HEK293 (cell line): ENCODE data around the gene SUSD6.

Source experiments
- CTCF ChIA-PET: fragments of 350-600 bp; formaldehyde crosslinking; extraction: SDS; loops from one replicate; lab custom pipeline; 2021; ENCODE audit warnings: antibody characterized with exemption; lab: Yijun Ruan, JAX
- POLR2A ChIA-PET: fragments of 300-600 bp; formaldehyde crosslinking; extraction: SDS; loops from one replicate; lab custom pipeline; 2020; ENCODE audit warnings: antibody characterized with exemption, inconsistent platforms; lab: Yijun Ruan, JAX
- H3K27ac ChIP-seq: fragments of 200-500 bp; sonication (Bioruptor generic); 2 replicates; pipeline ENCODE4 v1.5.1; 2014; ENCODE audit warnings: low read depth, low read length, control low read depth, inconsistent platforms; ENCODE audit errors: extremely low read depth
- H3K36me3 ChIP-seq, 2 experiments: fragments of 200-500 bp in 1 of 2; sonication (Bioruptor generic) in 1 of 2; 1 replicate in 1 of 2; 2 replicates in 1 of 2; pipeline ENCODE4 v1.5.1; 2014 to 2017; ENCODE audit warnings: inconsistent platforms in 2 of 2, low read length in 2 of 2; ENCODE audit not compliant: control insufficient read depth in 2 of 2, insufficient read depth in 1 of 2
- H3K4me1 ChIP-seq: fragments of 200-500 bp; sonication (Bioruptor generic); 2 replicates; pipeline ENCODE4 v1.5.1; 2014; ENCODE audit warnings: mild to moderate bottlenecking, low read length, inconsistent platforms; ENCODE audit not compliant: control insufficient read depth, insufficient read depth
- H3K4me3 ChIP-seq: 2 replicates; pipeline ENCODE4 v1.5.1; 2011; ENCODE audit warnings: low read depth, mild to moderate bottlenecking, control low read depth, low read length, moderate library complexity
- H3K9me3 ChIP-seq: fragments of 200-500 bp; sonication (Bioruptor generic); 2 replicates; pipeline ENCODE4 v1.5.1; 2014; ENCODE audit warnings: low read depth, low read length, inconsistent platforms; ENCODE audit not compliant: control insufficient read depth, insufficient read depth
- EGR2 ChIP-seq: fragments of 450-650 bp; formaldehyde crosslinking; IDR thresholded peaks from 2 replicates; pipeline ENCODE4 v1.5.1; 2016; ENCODE audit warnings: low read depth, missing biosample characterization, missing genetic modification characterization
- HOXA7 ChIP-seq: sonication (generic); formaldehyde crosslinking; IDR thresholded peaks from 2 replicates; pipeline ENCODE4 v1.8.1; 2022; ENCODE audit warnings: missing genetic modification reagents, borderline replicate concordance
- HOXD13 ChIP-seq: sonication (generic); formaldehyde crosslinking; IDR thresholded peaks from 2 replicates; pipeline ENCODE4 v1.8.0; 2022; ENCODE audit warnings: missing genetic modification reagents, borderline replicate concordance
- MZF1 ChIP-seq: fragments of 450-650 bp; formaldehyde crosslinking; IDR thresholded peaks from 2 replicates; pipeline ENCODE4 v1.5.1; 2017; ENCODE audit warnings: missing biosample characterization, missing genetic modification characterization, borderline replicate concordance
- PRDM1 ChIP-seq: fragments of 450-650 bp; formaldehyde crosslinking; IDR thresholded peaks from 2 replicates; pipeline ENCODE4; 2016; ENCODE audit warnings: missing biosample characterization, missing genetic modification characterization
- PRDM6 ChIP-seq: fragments of 450-650 bp; formaldehyde crosslinking; IDR thresholded peaks from 2 replicates; pipeline ENCODE4 v1.5.1; 2017; ENCODE audit warnings: missing biosample characterization, missing genetic modification characterization
- ZBTB7A ChIP-seq: fragments of 450-650 bp; formaldehyde crosslinking; IDR thresholded peaks from 2 replicates; pipeline ENCODE4 v1.5.1; 2016; ENCODE audit warnings: low read depth, missing biosample characterization, missing genetic modification characterization
- ZFHX2 ChIP-seq: fragments of 450-650 bp; formaldehyde crosslinking; conservative IDR thresholded peaks from 2 replicates; pipeline ENCODE4 v1.5.1; 2016; ENCODE audit warnings: missing biosample characterization, missing genetic modification characterization
- ZNF112 ChIP-seq: fragments of 450-650 bp; formaldehyde crosslinking; IDR thresholded peaks from 2 replicates; pipeline ENCODE4 v1.5.0; 2017; ENCODE audit warnings: missing biosample characterization, missing genetic modification characterization
- ZNF366 ChIP-seq: fragments of 450-650 bp; formaldehyde crosslinking; conservative IDR thresholded peaks from 2 replicates; pipeline ENCODE4 v1.5.1; 2016; ENCODE audit warnings: missing biosample characterization, missing genetic modification characterization
- ZNF571 ChIP-seq: fragments of 450-650 bp; formaldehyde crosslinking; IDR thresholded peaks from 2 replicates; pipeline ENCODE4 v1.5.0; 2017; ENCODE audit warnings: missing biosample characterization, missing genetic modification characterization
- ZNF623 ChIP-seq: fragments of 450-650 bp; formaldehyde crosslinking; IDR thresholded peaks from 2 replicates; pipeline ENCODE4 v1.5.1; 2016; ENCODE audit warnings: missing biosample characterization, missing genetic modification characterization
- ZNF624 ChIP-seq: fragments of 450-650 bp; formaldehyde crosslinking; IDR thresholded peaks from 2 replicates; pipeline ENCODE4 v1.5.1; 2017; ENCODE audit warnings: missing biosample characterization, missing genetic modification characterization
- ZNF626 ChIP-seq: fragments of 450-650 bp; sonication (Bioruptor Pico); formaldehyde crosslinking; IDR thresholded peaks from 2 replicates; pipeline ENCODE4 v1.5.1; 2018; ENCODE audit warnings: missing biosample characterization, missing genetic modification characterization, inconsistent platforms
- ZNF677 ChIP-seq: fragments of 450-650 bp; IDR thresholded peaks from 2 replicates; pipeline ENCODE4 v1.5.0; 2018; ENCODE audit warnings: missing biosample characterization, mild to moderate bottlenecking, missing genetic modification characterization, moderate library complexity
- ZNF791 ChIP-seq: fragments of 450-650 bp; formaldehyde crosslinking; IDR thresholded peaks from 2 replicates; pipeline ENCODE4 v1.5.1; 2016; ENCODE audit warnings: missing biosample characterization, missing genetic modification characterization

The SUSD6 gene

GRCh38 chr14:69660344-69661193 is 49.2 kb downstream of the SUSD6 start (continued):
- no peak for TF ChIP-seq HOXA7 (CRISPR knock-in tag)
- no peak for TF ChIP-seq ZBTB7A (tag by site-specific recombination)
- TF ChIP-seq ZNF677 (tag by site-specific recombination) = no peak
- no peak for TF ChIP-seq ZNF623
- no peak for TF ChIP-seq ZNF624 (tag by site-specific recombination)
- no peak for TF ChIP-seq ZNF626
- TF ChIP-seq HOXD13 (CRISPR knock-in tag) = no peak
- TF ChIP-seq ZNF571 (tag by site-specific recombination) = no peak

- Histone ChIP-seq H3K36me3 (peaks cover 0 to 8% of the 10 kb centered on the region in 2 experiments; a peak in 2 of 3 replicates), H3K4me1 (peaks cover 19% of the 10 kb centered on the region), H3K9me3 (no peaks in the 10 kb centered on the region), H3K27ac (no peak overlapping the region), H3K4me3 (no peak overlapping the region)
- CTCF ChIA-PET = no interaction called here
- peak; percentile 69 for TF ChIP-seq ZFHX2 (tag by site-specific recombination)
- no peak for TF ChIP-seq ZNF112 (tag by site-specific recombination)
- peak; percentile 51; the same call in 1 of the 2 replicates for TF ChIP-seq EGR2 (tag by site-specific recombination)
- POLR2A ChIA-PET = no interaction called here
Measured at GRCh38 chr14:69661194-69661537, 49.8 kb downstream of the SUSD6 start.

- ChIA-PET POLR2A (no interaction called here), CTCF (no interaction called here)
- Histone ChIP-seq H3K27ac (no peak overlapping the region), H3K9me3 (no peaks in the 10 kb centered on the region), H3K4me1 (peaks cover 25% of the 10 kb centered on the region), H3K4me3 (no peak overlapping the region), H3K36me3 (peaks cover 0 to 8% of the 10 kb centered on the region in 2 experiments; a peak in 2 of 3 replicates)
- TF ChIP-seq MZF1 (peak; percentile 86; the same call in 1 of the 2 replicates), ZNF366 (tag by site-specific recombination) (no peak), PRDM6 (tag by site-specific recombination) (0 out of 2 replicates have a peak, but pooled peaks have one; percentile 24)
Measured at GRCh38 chr14:69662636-69663299, 51.4 kb downstream of the SUSD6 start.

DNA sequence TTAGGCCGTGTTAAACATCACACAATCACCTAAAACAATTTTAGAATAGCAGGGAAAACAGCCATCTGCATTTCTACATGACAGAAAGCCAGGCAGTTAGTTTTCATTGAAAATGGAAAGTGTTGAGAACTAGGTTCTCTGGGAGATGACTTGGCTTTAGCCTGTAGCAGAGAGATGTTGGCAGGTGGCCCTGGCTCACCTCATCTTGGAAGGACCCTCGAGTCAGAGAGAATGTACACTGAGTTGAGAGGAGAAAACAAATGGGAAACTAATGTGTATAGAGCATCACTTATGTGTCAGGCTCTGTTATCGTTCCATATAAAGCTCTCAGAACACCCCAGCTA is 51.9 kb downstream of the SUSD6 start:
- peaks cover 20% of the 10 kb centered on the region for H3K4me1 ChIP-seq
- CTCF ChIA-PET = no interaction called here
- peaks cover 0 to 8% of the 10 kb centered on the region in 2 experiments; a peak in 2 of 3 replicates for H3K36me3 ChIP-seq
- TF ChIP-seq ZNF791 (tag by site-specific recombination) (no peak), PRDM1 (tag by site-specific recombination) (peak; percentile 55; the same call in 1 of the 2 replicates)
- TF ChIP-seq, all 188 proteins: peak for 1
- no peak overlapping the region for H3K4me3 ChIP-seq
- POLR2A ChIA-PET = no interaction called here
- H3K27ac ChIP-seq = no peak overlapping the region
- no peaks in the 10 kb centered on the region for H3K9me3 ChIP-seq
